ENCODE data around the gene CDH2.

CDH2 gene

GRCh38 chr18:28176948-28177827 is at the start of gene CDH2:
CDH2 (minus strand) TSS chr18:28177130; CDS start chr18:28177022, 108 bp downstream.
- DNase-seq = peak; percentile 82

DNA sequence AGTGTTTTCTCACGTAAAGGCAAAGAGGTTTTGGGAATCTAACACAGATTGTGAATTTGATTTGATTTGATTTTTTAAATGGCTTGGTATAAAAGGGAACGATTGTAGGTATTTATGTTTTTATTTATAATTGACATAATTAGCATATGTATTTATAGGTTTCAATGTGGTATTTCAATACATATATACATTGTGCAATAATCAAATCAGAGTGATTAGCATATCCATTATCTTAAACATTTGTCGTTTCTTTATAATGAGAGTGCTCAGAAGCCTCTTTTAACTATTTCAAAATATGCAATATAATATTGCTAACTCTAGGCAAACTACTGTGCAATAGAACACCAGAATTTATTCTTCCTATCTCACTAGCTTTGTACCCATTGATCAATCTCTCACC is 35.1 kb upstream of the CDH2 start:
- DNase-seq = no peak

DNA sequence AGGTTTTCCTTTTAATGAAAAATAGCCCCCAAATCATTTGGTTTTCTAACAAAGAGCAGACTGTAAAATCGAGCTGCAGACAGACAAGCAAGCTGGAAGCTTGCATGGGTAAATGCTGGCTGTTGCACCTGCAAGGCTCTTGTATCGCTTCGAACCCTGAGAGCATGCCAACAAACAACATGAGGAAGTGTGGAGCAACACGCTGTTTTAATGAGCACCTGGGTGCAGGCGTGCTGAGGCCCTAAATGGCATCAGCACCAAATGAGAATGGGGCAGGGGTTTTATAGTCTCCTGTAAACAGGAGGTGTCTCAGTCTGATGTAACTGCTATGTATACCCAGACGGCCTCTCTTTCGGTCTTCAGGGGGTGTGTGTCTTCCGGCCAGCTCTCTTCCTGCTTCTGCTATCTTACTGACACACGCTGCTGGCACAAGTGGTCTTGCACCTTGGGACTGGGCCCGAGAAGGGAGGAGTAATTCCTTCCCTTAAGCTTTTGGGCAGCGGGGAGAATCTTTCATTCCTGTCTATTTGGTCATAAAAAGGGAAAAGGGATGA is 31.9 kb upstream of the CDH2 start:
- no peak for DNase-seq

GRCh38 chr18:28208268-28208667 is 31.3 kb upstream of the CDH2 start:
- DNase-seq = no peak

GRCh38 chr18:28204154-28204553 is 27.2 kb upstream of the CDH2 start:
- DNase-seq = no peak

- DNase-seq = no peak
Measured at GRCh38 chr18:28201056-28201455, 24.1 kb upstream of the CDH2 start.

GRCh38 chr18:28198620-28199019 is 21.7 kb upstream of the CDH2 start:
- no peak for DNase-seq

GRCh38 chr18:28193177-28193778 is 16.3 kb upstream of the CDH2 start:
- DNase-seq = no peak

DNA sequence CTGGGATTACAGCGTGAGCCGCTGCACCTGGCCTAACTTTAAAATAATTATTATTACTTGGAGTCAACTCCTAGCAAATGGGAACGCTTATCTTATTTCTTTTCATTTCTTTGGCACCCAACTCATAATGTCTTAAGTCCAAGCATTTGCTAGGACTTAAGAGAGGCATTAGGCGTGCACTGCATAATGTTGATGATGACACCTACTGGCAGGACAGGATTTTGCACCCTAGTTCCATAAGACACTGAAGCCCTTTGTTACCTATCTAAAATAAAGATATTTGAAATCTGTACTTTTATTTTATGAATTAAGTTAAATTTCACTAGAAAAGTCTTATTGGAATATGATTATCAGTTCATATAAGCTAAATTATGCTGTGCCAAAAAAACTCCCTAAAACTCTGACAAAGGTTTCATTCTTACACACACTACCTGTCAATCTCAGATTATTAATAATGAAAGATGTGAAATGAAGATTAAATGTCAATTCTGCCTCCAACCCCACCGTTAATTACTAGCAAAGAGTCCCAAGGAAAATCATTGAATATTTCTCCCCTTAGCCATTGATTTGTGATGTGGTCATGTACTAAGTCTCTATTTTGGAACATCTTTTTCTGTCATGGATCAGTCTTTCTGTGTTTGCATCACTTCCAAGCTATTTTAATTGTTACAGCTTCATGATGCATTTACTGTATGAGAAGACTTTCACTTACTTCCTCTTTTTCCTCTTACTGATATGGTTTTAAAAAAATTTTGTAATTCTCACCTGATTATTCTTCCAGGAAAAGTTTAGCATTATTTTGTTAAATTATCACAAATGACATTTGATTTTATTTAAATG is 12.7 kb upstream of the CDH2 start:
- no peak for DNase-seq

- DNase-seq = no peak
Measured at GRCh38 chr18:28185121-28185520, 8.2 kb upstream of the CDH2 start.

GRCh38 chr18:28183418-28184078 is 6.6 kb upstream of the CDH2 start:
- DNase-seq = no peak

DNA sequence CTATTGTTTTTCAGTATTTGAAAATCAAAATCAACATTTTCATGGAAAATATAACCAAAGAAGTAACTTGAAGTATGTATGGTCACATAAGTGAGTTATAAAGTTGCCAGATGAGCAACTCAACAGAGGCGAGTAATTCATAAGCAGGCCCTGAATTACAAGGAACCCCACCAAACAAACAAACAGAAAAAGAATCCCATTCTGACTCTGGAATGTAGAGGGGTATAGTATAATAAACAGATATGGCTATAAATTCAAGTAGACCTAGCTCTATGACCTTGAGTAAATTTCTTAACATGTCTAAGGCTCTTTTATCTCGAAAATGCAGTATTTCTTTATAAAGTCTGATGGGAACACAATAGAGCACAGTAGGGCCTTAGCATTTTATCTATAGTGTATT is 4.7 kb upstream of the CDH2 start:
- DNase-seq = no peak

- no peak for DNase-seq
Measured at GRCh38 chr18:28178720-28179119, 1.8 kb upstream of the CDH2 start.

- DNase-seq = peak; percentile 28
Measured at GRCh38 chr18:28177828-28178635, 1.1 kb upstream of the CDH2 start.

GRCh38 chr18:28176698-28176947 is 307 bp downstream of the CDH2 start:
- no peak for DNase-seq

DNA sequence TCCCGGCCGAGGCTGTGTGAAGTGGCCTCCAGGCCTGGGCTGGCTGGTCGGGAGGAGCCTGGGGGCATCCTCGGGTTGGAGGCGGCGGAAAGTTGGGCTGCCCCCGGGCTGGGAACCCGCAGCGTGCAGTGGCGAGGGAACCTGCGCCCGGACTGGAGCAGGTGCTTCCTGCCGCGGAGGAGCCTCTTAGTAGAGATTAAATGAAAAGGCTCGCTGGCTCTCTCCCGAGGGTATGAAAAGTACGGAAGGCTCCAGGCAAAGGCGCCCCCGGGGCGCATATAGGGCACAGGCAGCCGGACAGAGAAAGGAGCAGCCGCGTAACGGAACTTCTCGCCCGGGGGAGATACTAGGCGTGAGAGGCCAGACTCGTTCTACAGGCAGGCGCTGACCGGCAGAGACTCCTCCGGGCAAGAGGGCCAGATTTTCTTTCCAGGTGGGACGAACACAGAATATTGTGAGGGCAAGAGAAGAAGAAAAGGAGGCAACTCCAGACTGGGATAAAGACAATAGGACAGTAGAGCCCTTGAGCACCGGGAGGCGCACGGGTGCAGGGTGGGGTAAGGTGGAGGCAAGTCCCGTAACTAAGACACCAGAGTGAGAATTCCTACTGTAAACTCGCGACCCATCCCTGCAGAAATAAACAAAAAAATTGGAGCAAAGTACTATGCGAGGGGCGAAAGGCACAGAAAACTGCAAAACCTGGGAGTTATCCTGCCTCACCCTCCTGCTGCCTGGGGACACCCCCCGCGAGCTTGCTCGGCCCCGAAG is 816 bp downstream of the CDH2 start:
- peak; percentile 27 for DNase-seq

GRCh38 chr18:28175150-28175929 is 1.6 kb downstream of the CDH2 start:
- no peak for DNase-seq

GRCh38 chr18:28174181-28174905 is 2.6 kb downstream of the CDH2 start:
- DNase-seq = no peak

GRCh38 chr18:28171837-28172236 is 5.1 kb downstream of the CDH2 start:
- no peak for DNase-seq

GRCh38 chr18:28168725-28169124 is 8.2 kb downstream of the CDH2 start:
- no peak for DNase-seq
